Activated gamma-delta T cell treated with anti-CD3 and anti-CD28 coated beads, Interleukin-2, amount 50 U/mL, for 16 hours (primary cell): ENCODE results near the gene CNIH3.

Experiments
- DNase-seq: peaks from one replicate; pipeline ENCODE4 v3.0.0-alpha.2; 2020; ENCODE audit warnings: low read depth

CNIH3 gene

DNA sequence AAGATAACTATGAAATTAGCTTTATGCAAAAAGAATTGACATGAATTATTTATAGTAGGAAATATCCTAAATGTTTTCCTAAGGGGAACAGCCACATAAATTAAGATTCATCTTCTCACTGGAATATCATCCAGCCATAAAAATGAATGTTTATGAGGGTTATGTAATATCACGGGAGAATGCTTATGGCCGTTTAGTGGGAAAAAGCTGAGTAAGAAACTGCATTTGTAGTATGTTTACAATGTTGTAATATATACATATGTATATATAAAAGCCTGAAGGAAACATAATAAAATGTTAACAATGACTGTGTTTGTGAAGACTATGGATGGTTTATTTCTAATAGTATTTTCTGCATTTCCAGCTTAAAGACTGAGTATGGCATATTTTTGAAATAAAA lies 161.1 kb downstream of the CNIH3 start:
- DNase-seq: no peak

DNA sequence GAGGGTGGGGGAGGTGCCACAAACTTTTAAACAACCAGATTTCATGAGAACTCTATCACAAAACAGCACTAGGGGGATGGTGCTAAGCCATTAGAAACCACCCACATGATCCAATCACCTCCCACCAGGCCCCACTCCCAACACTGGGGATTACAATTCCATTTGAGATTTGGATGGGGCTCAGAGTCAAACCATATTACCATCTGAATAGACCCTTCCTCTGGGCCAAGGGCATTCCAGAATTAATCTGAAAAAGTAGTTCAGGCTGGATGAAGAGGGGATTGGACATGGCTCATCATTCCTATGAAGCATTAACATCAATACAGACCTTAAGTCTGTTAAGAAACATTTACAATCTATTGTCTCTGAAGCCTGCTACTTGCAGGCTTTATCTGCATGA lies 163.4 kb downstream of the CNIH3 start:
- no peak for DNase-seq

DNA sequence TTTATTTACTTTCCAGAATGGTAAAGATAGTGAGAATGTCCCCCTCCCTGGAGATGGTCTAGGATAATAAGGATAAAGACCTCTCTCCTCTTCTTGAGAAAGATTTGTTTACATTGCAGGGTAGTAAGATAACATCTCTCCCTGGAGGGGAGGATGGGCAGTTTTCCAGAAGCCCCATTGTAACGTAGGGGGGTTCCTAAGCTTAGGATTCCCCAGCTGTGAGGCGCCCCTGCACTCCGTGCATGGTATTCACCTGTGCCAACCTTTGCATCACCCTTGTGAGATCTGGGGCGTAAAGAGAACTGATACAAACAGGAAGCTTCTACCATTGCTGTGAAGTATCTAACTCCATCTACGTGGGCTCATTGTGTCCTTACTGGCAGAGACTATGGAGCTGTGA lies 164.6 kb downstream of the CNIH3 start:
- no peak for DNase-seq

DNA sequence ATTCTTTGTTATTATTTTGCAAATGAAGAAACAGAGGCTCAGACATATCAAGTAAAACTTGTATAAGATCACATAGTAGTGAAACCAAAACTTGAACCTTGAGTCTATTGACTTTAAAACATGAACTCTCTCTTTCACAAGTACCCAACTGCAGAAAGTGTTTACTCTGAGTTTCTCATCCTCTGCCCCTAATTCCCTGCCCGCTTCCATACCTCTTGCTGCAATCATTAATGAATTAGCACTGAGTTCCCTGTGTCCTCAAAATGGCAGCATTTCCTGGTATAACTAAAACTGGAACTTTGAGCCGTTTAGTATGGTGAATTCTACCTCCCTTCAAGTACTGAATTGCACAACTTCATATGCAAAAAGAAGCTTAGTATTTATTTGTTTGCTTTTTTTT lies 165.7 kb downstream of the CNIH3 start:
- DNase-seq: no peak

DNA sequence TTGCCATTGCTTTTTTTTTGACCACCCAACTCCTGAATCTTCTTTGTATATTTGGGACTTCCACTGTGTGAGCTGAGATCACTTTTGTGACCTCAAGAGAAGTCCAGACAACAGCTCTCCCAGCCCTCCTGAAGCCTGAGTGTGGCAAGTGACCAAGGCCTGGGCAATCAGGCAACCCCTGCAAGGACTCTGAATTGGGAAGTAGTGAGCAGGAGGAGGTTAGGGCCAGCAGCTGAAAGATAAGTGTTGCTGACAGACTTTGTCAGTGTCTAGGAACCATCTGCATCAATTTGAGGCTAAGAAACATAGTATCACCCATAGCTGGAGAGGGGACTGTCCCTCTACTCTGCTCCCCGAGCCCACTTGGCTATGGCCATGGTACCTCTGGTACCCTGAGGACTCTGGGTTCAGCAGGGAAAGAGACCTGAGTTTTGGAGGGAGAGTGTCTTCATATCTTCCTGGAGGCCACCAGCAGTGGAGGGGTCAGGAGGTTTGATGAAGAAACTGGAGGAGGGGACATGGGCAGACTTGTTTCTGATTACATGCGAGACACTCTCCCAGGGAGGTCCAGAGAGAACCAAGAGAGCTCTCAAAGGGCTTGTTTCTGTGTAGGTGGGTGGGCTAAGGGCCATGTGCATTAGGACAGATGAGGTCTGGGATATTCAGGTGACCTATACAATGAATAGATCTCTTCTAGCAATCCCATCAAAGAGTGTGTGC lies 166.3 kb downstream of the CNIH3 start:
- no peak for DNase-seq

DNA sequence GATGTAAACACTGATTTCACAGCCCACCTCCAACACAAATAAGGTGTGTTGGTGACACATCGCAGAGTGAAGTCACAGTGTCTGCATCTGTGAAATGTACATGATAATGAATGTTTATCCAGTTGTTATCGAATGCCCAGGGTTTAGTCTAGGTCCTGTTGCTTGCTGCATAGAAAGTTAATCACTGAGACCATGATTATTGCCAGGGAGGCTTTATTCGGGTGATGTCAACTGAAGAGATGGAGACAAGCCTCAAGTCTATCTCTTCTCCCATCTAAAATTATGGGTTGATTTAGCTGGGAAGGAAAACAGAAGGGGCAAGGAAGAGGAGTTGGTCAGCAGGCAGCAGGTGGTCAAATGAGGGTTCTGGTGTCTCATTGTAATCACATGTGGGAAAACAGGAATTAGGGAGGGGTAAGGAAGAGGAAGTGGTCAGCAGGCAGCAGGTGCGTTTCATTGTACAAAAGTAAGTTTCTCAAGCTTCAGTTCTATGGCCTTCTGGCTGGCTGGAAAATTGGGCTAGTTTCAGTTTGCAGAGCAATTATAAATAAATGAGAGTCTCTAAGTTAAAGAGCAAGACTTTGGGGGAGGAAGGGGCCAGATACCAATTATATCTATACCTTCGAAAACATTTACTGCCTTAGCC lies 167.0 kb downstream of the CNIH3 start:
- DNase-seq: no peak

DNA sequence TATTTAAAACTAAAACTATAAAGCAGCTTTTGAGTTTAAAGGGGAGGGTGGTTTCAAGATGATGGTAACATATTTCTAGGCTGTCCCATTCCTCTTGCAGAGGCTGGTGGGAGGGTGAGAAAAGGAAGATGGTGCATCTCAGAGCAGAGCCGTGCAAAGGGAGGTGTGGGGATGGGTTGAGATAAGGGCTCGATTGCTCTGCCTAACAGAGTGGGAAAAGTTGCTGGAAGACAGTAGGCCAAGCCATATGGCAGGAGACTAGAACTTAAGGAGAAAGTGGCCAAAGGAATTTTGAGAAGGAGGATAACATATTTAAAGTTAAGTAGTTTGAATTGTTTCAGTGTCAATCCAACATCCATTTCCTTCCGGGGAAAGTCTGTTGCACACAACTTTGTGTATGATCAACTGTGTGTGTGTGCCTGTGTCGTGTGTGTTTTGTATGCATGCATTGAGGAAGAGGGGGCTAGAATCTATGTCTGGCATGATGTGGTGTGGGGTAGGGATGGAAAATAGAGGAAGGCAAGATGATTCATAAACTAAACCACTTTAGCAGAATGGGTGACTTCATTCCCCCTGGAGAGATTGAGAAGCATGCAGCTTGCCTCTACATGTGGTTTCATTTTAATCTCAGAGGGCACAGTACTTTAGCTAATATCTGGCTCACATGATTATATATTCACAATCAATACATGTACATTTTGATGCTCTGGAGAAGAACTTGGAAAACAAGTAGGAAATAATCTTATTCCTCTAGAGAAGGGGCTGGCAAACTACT lies 168.3 kb downstream of the CNIH3 start:
- no peak for DNase-seq

DNA sequence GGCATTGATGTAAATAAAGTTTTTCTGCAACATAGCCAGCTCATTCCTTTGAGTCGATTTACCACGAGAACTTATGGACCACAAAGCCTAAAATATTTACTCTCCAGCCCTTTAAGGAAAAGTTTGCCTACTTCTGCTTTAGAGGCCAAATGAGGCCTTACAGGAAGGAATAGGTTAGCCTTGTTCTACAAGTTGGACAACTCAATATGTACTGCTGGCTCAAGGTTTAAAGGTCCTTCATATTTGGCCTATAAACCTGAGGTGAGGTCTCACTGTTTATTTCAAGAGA lies 168.9 kb downstream of the CNIH3 start:
- no peak for DNase-seq

DNA sequence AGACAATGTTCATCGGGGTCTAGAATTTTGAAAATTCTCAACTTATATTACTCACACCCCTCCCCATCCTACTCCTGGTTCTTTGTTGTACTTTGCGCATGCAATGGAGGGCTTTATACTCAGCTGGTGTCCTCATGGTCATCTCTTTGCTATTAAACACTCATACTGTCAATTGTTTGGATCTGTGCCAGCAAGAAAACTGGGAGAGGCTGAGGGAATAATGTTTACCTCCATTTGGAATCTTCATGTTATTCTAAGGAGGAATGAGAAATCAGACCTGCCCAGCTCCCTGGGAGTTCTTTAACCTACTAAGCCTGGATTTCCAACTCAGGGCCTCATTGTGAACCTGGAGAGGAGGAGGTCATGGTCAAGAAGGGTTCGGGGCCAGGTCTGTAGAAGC lies 169.5 kb downstream of the CNIH3 start:
- DNase-seq: no peak

DNA sequence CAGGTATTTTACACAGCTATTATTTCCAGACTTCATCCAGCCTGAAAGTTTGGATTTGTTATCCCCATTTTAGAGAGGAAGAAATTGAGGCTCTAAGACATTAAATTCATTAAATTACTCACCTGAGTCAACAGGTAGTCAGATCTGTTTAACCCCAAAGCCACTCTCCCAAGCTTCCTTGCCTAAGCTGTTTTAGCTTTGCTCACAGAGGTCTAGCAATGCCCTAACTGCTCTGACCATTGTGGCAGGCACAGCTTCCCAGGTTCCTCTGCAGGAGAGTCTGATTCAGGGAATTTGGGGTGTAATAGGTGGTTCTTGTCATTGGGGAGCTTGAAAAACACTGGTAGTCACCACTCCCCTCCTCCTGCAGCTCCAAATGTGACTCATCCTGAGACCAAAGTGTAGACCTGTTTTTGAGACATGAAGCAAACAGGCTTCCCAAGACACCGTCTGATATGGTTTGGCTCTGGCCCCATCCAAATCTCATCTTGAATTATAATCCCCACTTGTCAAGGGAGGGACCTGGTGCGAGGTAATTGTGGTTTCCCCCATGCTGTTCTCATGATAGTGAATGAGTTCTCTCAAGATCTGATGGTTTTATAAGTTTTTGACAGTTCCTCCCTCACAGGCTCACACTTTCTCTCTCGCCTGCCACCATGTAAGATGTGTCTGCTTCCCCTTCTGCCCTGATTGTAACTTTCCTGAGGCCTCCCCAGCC lies 170.6 kb downstream of the CNIH3 start:
- DNase-seq: no peak

DNA sequence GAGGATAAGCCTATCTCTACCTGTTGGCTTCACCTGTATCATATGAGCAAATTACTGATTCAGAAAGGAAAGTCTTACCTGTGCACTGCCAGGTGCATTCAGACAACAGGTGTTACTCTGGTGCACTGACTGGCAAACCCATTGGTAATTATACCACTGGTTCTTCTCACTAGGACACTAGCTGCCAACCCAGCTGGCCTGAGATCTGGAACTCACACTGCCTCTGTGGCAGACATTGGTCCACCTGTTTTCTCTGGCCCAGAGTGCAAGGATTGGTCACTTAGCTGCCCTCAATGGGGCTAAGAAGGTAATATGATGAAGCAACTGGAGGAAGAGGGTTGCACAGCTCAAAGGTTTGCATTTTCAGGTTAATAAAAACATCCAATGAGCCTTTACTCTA lies 173.2 kb downstream of the CNIH3 start:
- DNase-seq: no peak
